Astrocyte of the spinal cord (primary cell): Measurements from ENCODE around the gene PLPPR5.
"Not testable (repeated sequence)": the region's sequence is repeated elsewhere in the genome, so short reads cannot be mapped to it uniquely, and the experiment has no call there.

Source experiments
- DNase-seq: peaks from one replicate; pipeline ENCODE4 v3.0.0; 2011; ENCODE audit warnings: low read depth, low spot score
- H3K4me3 ChIP-seq: 2 replicates; pipeline ENCODE4 v1.5.1; 2011; ENCODE audit warnings: low read depth, mild to moderate bottlenecking, low read length, moderate library complexity
- CTCF ChIP-seq: IDR thresholded peaks from 2 replicates; pipeline ENCODE4 v1.5.1; 2012; ENCODE audit warnings: low read depth, mild to moderate bottlenecking, low read length, inconsistent platforms
- in situ Hi-C: cut with HindIII; loops from 2 replicates; pipeline ENCODE4 v1.10.0; 2017; ENCODE audit warnings: low sequenced_read_pairs

PLPPR5 gene

DNA sequence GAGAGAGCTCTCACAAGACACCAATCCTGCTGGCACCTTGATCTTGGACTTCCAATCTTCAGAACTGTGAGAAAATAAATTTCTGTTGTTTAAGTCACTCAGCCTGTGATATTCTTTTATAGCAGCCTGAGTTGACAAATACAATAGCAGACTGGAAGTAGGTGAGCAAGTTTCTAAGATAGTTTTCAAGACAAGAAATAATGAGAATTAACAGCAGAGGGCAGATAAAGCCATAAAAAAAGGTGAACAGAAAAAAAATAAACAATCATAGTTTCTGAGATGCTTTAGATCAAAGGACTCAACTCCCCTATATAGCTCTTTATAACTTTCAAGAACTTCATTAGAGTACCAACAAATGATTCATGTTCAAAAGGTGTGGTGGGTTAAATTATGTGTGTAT, 119.8 kb downstream of the PLPPR5 start:
- DNase-seq: no peak
- no peak for TF ChIP-seq CTCF
- in situ Hi-C loops: no loop called here
- H3K4me3 ChIP-seq: no peak overlapping the region

GRCh38 chr1:98881901-98882300, 122.8 kb downstream of the PLPPR5 start:
- DNase-seq: no peak
- no peak overlapping the region for H3K4me3 ChIP-seq
- in situ Hi-C loops: no loop called here
- TF ChIP-seq CTCF: no peak

GRCh38 chr1:98881234-98881633, 123.4 kb downstream of the PLPPR5 start:
- H3K4me3 ChIP-seq, DNase-seq, in situ Hi-C loops: not testable (repeated sequence)

- TF ChIP-seq CTCF: no peak
- no peak for DNase-seq
- no peak overlapping the region for H3K4me3 ChIP-seq
- in situ Hi-C loops: no loop called here
Observed at GRCh38 chr1:98874828-98875227, 129.8 kb downstream of the PLPPR5 start.

- no peak for TF ChIP-seq CTCF
- in situ Hi-C loops: no loop called here
- DNase-seq: peak; percentile 3
- no peak overlapping the region for H3K4me3 ChIP-seq
Observed at GRCh38 chr1:98870959-98871903, 133.4 kb downstream of the PLPPR5 start.

GRCh38 chr1:98865796-98866195, 138.9 kb downstream of the PLPPR5 start:
- no peak for DNase-seq
- no peak for TF ChIP-seq CTCF
- in situ Hi-C loops: no loop called here
- H3K4me3 ChIP-seq: no peak overlapping the region

GRCh38 chr1:98860329-98860728, 144.3 kb downstream of the PLPPR5 start:
- no peak for TF ChIP-seq CTCF
- in situ Hi-C loops: no loop called here
- DNase-seq: no peak
- H3K4me3 ChIP-seq: no peak overlapping the region
